PC-9 (cell line): ENCODE results near the gene GPR68.

Experiments used
- EZH2 ChIP-seq: fragments of 200-600 bp; sonication (generic); IDR thresholded peaks from 2 replicates; pipeline ENCODE4 v1.8.0; 2017; ENCODE audit warnings: antibody characterized with exemption, low read depth
- TF ChIP-seq, protein P1 (sequence below): fragments of 200-600 bp; sonication (generic); conservative IDR thresholded peaks from 2 replicates; pipeline ENCODE4 v1.6.1; 2017; ENCODE audit warnings: mixed run types, antibody characterized with exemption, mild to moderate bottlenecking, moderate library complexity

DNA sequence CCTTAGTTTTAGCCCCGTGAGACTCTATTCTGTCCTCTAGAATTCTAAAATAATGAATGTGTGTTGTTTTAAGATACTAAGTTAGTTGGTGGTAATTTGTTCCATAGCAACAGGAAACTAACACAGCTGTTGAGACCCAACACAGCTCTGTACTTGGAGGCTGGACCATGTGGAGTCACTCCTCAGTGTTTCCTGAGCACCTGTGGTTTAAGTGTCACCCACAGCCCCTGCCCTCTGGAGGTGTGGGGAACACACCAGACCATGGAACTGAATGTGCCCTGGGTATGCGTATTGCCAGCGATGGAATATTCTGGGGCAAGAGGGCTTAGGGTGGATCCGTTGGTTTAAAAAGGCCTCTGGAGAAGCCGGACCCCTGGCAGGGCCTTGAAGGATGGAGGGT is 16.6 kb upstream of the GPR68 start:
- no peak for TF ChIP-seq EZH2
- TF ChIP-seq, protein P1, sequence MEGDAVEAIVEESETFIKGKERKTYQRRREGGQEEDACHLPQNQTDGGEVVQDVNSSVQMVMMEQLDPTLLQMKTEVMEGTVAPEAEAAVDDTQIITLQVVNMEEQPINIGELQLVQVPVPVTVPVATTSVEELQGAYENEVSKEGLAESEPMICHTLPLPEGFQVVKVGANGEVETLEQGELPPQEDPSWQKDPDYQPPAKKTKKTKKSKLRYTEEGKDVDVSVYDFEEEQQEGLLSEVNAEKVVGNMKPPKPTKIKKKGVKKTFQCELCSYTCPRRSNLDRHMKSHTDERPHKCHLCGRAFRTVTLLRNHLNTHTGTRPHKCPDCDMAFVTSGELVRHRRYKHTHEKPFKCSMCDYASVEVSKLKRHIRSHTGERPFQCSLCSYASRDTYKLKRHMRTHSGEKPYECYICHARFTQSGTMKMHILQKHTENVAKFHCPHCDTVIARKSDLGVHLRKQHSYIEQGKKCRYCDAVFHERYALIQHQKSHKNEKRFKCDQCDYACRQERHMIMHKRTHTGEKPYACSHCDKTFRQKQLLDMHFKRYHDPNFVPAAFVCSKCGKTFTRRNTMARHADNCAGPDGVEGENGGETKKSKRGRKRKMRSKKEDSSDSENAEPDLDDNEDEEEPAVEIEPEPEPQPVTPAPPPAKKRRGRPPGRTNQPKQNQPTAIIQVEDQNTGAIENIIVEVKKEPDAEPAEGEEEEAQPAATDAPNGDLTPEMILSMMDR = no peak
